Measurements from ENCODE around the gene CNDP2.
"Not testable (repeated sequence)": the region's sequence is repeated elsewhere in the genome, so short reads cannot be mapped to it uniquely, and the experiment has no call there.

Gene CNDP2

GRCh38 chr18:74519320-74520095, 23.3 kb downstream of the CNDP2 start:
- DNase-seq: no peak

GRCh38 chr18:74520096-74520833, 24.1 kb downstream of the CNDP2 start:
- DNase-seq: no peak

GRCh38 chr18:74521068-74521725, 25.0 kb downstream of the CNDP2 start:
- no peak for DNase-seq

- DNase-seq: no peak
Measured at GRCh38 chr18:74522635-74523548, 26.7 kb downstream of the CNDP2 start.

GRCh38 chr18:74524097-74524496, 27.9 kb downstream of the CNDP2 start:
- DNase-seq: no peak

- not testable (repeated sequence) for DNase-seq
Measured at GRCh38 chr18:74524915-74525314, 28.8 kb downstream of the CNDP2 start.

- DNase-seq: no peak
Measured at GRCh38 chr18:74525741-74526140, 29.6 kb downstream of the CNDP2 start.

GRCh38 chr18:74526488-74526887, 30.3 kb downstream of the CNDP2 start:
- DNase-seq: no peak

- no peak for DNase-seq
Measured at GRCh38 chr18:74528478-74528877, 32.3 kb downstream of the CNDP2 start.

GRCh38 chr18:74528913-74529312, 32.8 kb downstream of the CNDP2 start:
- no peak for DNase-seq

GRCh38 chr18:74529378-74529777, 33.2 kb downstream of the CNDP2 start:
- no peak for DNase-seq

GRCh38 chr18:74529811-74530583, 33.8 kb downstream of the CNDP2 start:
- no peak for DNase-seq

GRCh38 chr18:74530584-74530862, 34.4 kb downstream of the CNDP2 start:
- DNase-seq: no peak

GRCh38 chr18:74531043-74531442, 34.9 kb downstream of the CNDP2 start:
- DNase-seq: no peak

- DNase-seq: no peak
Measured at GRCh38 chr18:74532511-74533025, 36.4 kb downstream of the CNDP2 start.

GRCh38 chr18:74533666-74534065, 37.5 kb downstream of the CNDP2 start:
- DNase-seq: no peak

GRCh38 chr18:74534150-74534969, 38.2 kb downstream of the CNDP2 start, which contains the start of gene CNDP1:
TSS of gene CNDP1 (plus strand) at chr18:74534500. CDS start at chr18:74534668, 168 bp downstream.
- DNase-seq: no peak

GRCh38 chr18:74534981-74535649, 39.0 kb downstream of the CNDP2 start:
- no peak for DNase-seq

GRCh38 chr18:74539289-74539688, 43.1 kb downstream of the CNDP2 start:
- DNase-seq: no peak

Data from GOT3 (cell line).